GM23248 (cell line): ENCODE data around the gene ACSS2. TPM values are rescaled to one million over a fixed set of nuclear protein-coding genes. Genes with fewer than 3 reads are reported as not detected.
"Not testable (repeated sequence)": the region's sequence is repeated elsewhere in the genome, so short reads cannot be mapped to it uniquely, and the experiment has no call there.

ENCODE experiments used
- DNase-seq: peaks from one replicate; pipeline ENCODE4 v3.0.0-alpha.2; 2015
- H2AFZ ChIP-seq: fragments of 200-600 bp; sonication (generic); 2 replicates; pipeline ENCODE4 v1.6.1; 2016; ENCODE audit warnings: antibody characterized with exemption
- H3F3A ChIP-seq: fragments of 200-600 bp; sonication (generic); 2 replicates; pipeline ENCODE4 v1.6.1; 2016; ENCODE audit warnings: mild to moderate bottlenecking, antibody characterized with exemption, mixed run types; ENCODE audit not compliant: insufficient read depth
- H3K27ac ChIP-seq: fragments of 200-600 bp; sonication (generic); 2 replicates; pipeline ENCODE4 v1.5.1; 2016; ENCODE audit warnings: mild to moderate bottlenecking
- H3K27me3 ChIP-seq: fragments of 200-600 bp; sonication (generic); replicated peaks from 2 replicates; pipeline ENCODE4 v1.6.1; 2016; ENCODE audit warnings: mild to moderate bottlenecking; ENCODE audit not compliant: insufficient read depth
- H3K36me3 ChIP-seq: fragments of 200-600 bp; sonication (generic); 2 replicates; pipeline ENCODE4 v1.6.1; 2016; ENCODE audit warnings: low read depth, mild to moderate bottlenecking
- H3K4me1 ChIP-seq: fragments of 200-600 bp; sonication (generic); 2 replicates; pipeline ENCODE4 v1.6.1; 2016; ENCODE audit warnings: mild to moderate bottlenecking; ENCODE audit not compliant: insufficient read depth
- H3K4me2 ChIP-seq: fragments of 200-600 bp; sonication (generic); one replicate; pipeline ENCODE4 v1.6.1; 2016; ENCODE audit warnings: mild to moderate bottlenecking; ENCODE audit not compliant: unreplicated experiment
- H3K4me3 ChIP-seq: fragments of 200-600 bp; sonication (generic); 2 replicates; pipeline ENCODE4 v1.5.1; 2016; ENCODE audit warnings: mild to moderate bottlenecking
- H3K79me2 ChIP-seq: fragments of 200-600 bp; sonication (generic); 2 replicates; pipeline ENCODE4 v1.6.1; 2016; ENCODE audit warnings: mild to moderate bottlenecking; ENCODE audit not compliant: insufficient read depth
- H3K9ac ChIP-seq: fragments of 200-600 bp; sonication (generic); 2 replicates; pipeline ENCODE4 v1.6.1; 2016; ENCODE audit warnings: mild to moderate bottlenecking
- H3K9me2 ChIP-seq: fragments of 200-600 bp; sonication (generic); 2 replicates; pipeline ENCODE4 v1.6.1; 2016; ENCODE audit warnings: mixed run types, mild to moderate bottlenecking, moderate library complexity; ENCODE audit not compliant: insufficient read depth
- H3K9me3 ChIP-seq: fragments of 200-600 bp; sonication (generic); one replicate; pipeline ENCODE4 v1.6.1; 2017; ENCODE audit warnings: low read depth
- H4K20me1 ChIP-seq: fragments of 200-600 bp; sonication (generic); 2 replicates; pipeline ENCODE4 v1.6.0; 2016; ENCODE audit not compliant: insufficient read depth
- EZH2 ChIP-seq: fragments of 200-600 bp; sonication (generic); IDR thresholded peaks from 2 replicates; pipeline ENCODE4 v1.6.1; 2018; ENCODE audit warnings: antibody characterized with exemption, mild to moderate bottlenecking; ENCODE audit not compliant: insufficient read depth, poor library complexity, severe bottlenecking
- EZH2phosphoT487 ChIP-seq: fragments of 200-600 bp; sonication (generic); IDR thresholded peaks from 2 replicates; pipeline ENCODE4 v1.6.1; 2018; ENCODE audit warnings: antibody characterized with exemption, moderate library complexity, mild to moderate bottlenecking, low read depth; ENCODE audit not compliant: insufficient read depth
- WGBS, 2 experiments: methylation state at CpG; one replicate each; pipeline ENCODE4 v1.1.6; 2015 to 2017; ENCODE audit warnings: low lambda C conversion rate in 2 of 2, low coverage in 1 of 2; ENCODE audit errors: missing lambda C conversion rate in 2 of 2; 5-methylcytosine and 5-hydroxymethylcytosine counted together
- in situ Hi-C: fragments of 300-500 bp; cut with MboI; formaldehyde crosslinking; loops from 2 replicates; pipeline ENCODE4 v1.15.0; 2020
- polyA plus RNA-seq: library from polyadenylated mRNA; unstranded; fragments of >200 nt; fragmentation: Nextera tagmentation; extraction: Ambion mirVana; gene quantifications from 2 replicates; pipeline ENCODE4 v1.2.1, GENCODE V29; 2016
- total RNA-seq: library from RNA; depleted of rRNA; stranded (reverse); fragments of >200 nt; shearing (Covaris generic); gene quantifications from 2 replicates; pipeline ENCODE4 v1.2.3, GENCODE V29; 2014

ACSS2 gene
- total and polyA plus RNA-seq, 2 experiments from 2014 or later = 14.3 to 33.3 TPM

- Histone ChIP-seq H3K4me3 (no peak overlapping the region), H3K36me3 (no peaks in the 10 kb centered on the region), H3K27ac (no peak overlapping the region), H3K4me2 (no peak overlapping the region), H3F3A (peaks cover 9% of the 10 kb centered on the region), H4K20me1 (no peaks in the 10 kb centered on the region), H3K27me3 (no peaks in the 10 kb centered on the region), H3K9me2 (no peaks in the 10 kb centered on the region), H3K4me1 (peaks cover 6% of the 10 kb centered on the region), H3K9me3 (no peaks in the 10 kb centered on the region), H3K9ac (no peak overlapping the region), H3K79me2 (peaks cover 16% of the 10 kb centered on the region), H2AFZ (no peak overlapping the region)
- 9 to 13% methylated on average over 2 of the region's 2 CpGs for WGBS, 2 experiments
- DNase-seq = peak; percentile 92
- TF ChIP-seq EZH2phosphoT487 (no peak), EZH2 (no peak)
- in situ Hi-C loops = no loop called here
Observed at GRCh38 chr20:34874094-34874654, 2.2 kb upstream of the ACSS2 start.

- Histone ChIP-seq H4K20me1 (no peaks in the 10 kb centered on the region), H3K9me3 (no peaks in the 10 kb centered on the region), H3K4me1 (peaks cover 6% of the 10 kb centered on the region), H2AFZ (peak overlapping the region; percentile 94), H3K79me2 (peaks cover 16% of the 10 kb centered on the region), H3K4me2 (peak overlapping the region; percentile 39), H3K9ac (no peak overlapping the region), H3K27me3 (no peaks in the 10 kb centered on the region), H3K36me3 (no peaks in the 10 kb centered on the region), H3K9me2 (no peaks in the 10 kb centered on the region), H3F3A (peaks cover 9% of the 10 kb centered on the region), H3K4me3 (peak overlapping the region; percentile 94), H3K27ac (peak overlapping the region; percentile 40)
- WGBS, 2 experiments = 14 to 28% methylated on average over 7 to 20 of the region's 20 CpGs
- in situ Hi-C loops = no loop called here
- TF ChIP-seq EZH2phosphoT487 = no peak
- TF ChIP-seq EZH2 = no peak
- DNase-seq = peak; percentile 99
Observed at GRCh38 chr20:34875642-34876405, 588 bp upstream of the ACSS2 start.

GRCh38 chr20:34880215-34880850 lies 3.9 kb downstream of the ACSS2 start:
- Histone ChIP-seq H3K4me2 (no peak overlapping the region), H3K4me1 (no peaks in the 10 kb centered on the region), H3K79me2 (peaks cover 16% of the 10 kb centered on the region), H3F3A (no peaks in the 10 kb centered on the region; the same call in 1 of the 2 replicates), H3K27me3 (no peaks in the 10 kb centered on the region), H3K27ac (no peak overlapping the region), H3K9me3 (no peaks in the 10 kb centered on the region), H3K9ac (no peak overlapping the region), H3K36me3 (peaks cover 18% of the 10 kb centered on the region; the same call in 1 of the 2 replicates), H3K4me3 (no peak overlapping the region), H2AFZ (no peak overlapping the region), H4K20me1 (no peaks in the 10 kb centered on the region), H3K9me2 (no peaks in the 10 kb centered on the region)
- TF ChIP-seq EZH2phosphoT487 (no peak), EZH2 (no peak)
- in situ Hi-C loops = no loop called here
- DNase-seq = no peak
- WGBS, 2 experiments = 97 to 99% methylated on average over 6 of the region's 6 CpGs

GRCh38 chr20:34880971-34881370 lies 4.6 kb downstream of the ACSS2 start:
- H2AFZ ChIP-seq, DNase-seq, H3K27me3 ChIP-seq, in situ Hi-C loops, H4K20me1 ChIP-seq, H3K9me3 ChIP-seq, H3K4me2 ChIP-seq, H3K9me2 ChIP-seq, H3F3A ChIP-seq, H3K27ac ChIP-seq, H3K9ac ChIP-seq, H3K4me1 ChIP-seq, H3K4me3 ChIP-seq: not testable (repeated sequence)
- H3K36me3 ChIP-seq = peaks cover 18% of the 10 kb centered on the region; the same call in 1 of the 2 replicates
- WGBS, 2 experiments = 91 to 95% methylated on average over 6 to 7 of the region's 7 CpGs
- peaks cover 16% of the 10 kb centered on the region for H3K79me2 ChIP-seq
